IMR-90 (cell line): ENCODE data around the gene CXCR2. TPM values are rescaled to one million over a fixed set of nuclear protein-coding genes. Genes with fewer than 3 reads are reported as not detected.

Experiments used
- ATAC-seq: fragments of 200-7000 bp; cut with Tn5 transposase; 2 replicates; pipeline ENCODE4 v1.9.1; 2020; ENCODE audit warnings: low read depth, mild to moderate bottlenecking, moderate library complexity
- BruUV-seq: library from RNA; stranded (reverse); fragments of 400-500 nt; replicated peaks from 2 replicates; lab custom pipeline; 2021; lab: Mats Ljungman, UMichigan
- CTCF ChIA-PET: fragments of 300-600 bp; formaldehyde crosslinking; extraction: SDS; loops from one replicate; lab custom pipeline; 2021; ENCODE audit warnings: antibody characterized with exemption; lab: Yijun Ruan, JAX
- POLR2A ChIA-PET: fragments of 300-600 bp; sonication (Branson Sonifier 250); formaldehyde crosslinking; loops from one replicate; lab custom pipeline; 2022; ENCODE audit warnings: antibody characterized with exemption; ENCODE audit not compliant: unreplicated experiment; lab: Charles Lee
- DNase-seq: peaks from one replicate; pipeline ENCODE4 v3.0.0; 2013
- H2AFZ ChIP-seq: replicated peaks from 2 replicates; pipeline ENCODE3; 2013; ENCODE audit warnings: low read length, mild to moderate bottlenecking; ENCODE audit not compliant: poor library complexity
- H2AK5ac ChIP-seq: 2 replicates; pipeline ENCODE4 v1.6.1; 2013; ENCODE audit warnings: low read depth, low read length, inconsistent platforms
- H2AK9ac ChIP-seq: replicated peaks from 2 replicates; pipeline ENCODE3; 2013; ENCODE audit warnings: mild to moderate bottlenecking, low read depth, low read length, moderate library complexity; ENCODE audit not compliant: poor library complexity
- H2BK120ac ChIP-seq: 2 replicates; pipeline ENCODE4 v1.6.1; 2013; ENCODE audit warnings: low read depth, low read length, inconsistent platforms
- H2BK15ac ChIP-seq: 3 replicates; pipeline ENCODE4 v1.6.1; 2013; ENCODE audit warnings: low read depth, low read length, inconsistent platforms
- H2BK20ac ChIP-seq: 2 replicates; pipeline ENCODE4 v1.6.1; 2013; ENCODE audit warnings: low read depth, mild to moderate bottlenecking, inconsistent platforms, low read length, moderate library complexity
- H2BK5ac ChIP-seq: 2 replicates; pipeline ENCODE4 v1.6.1; 2013; ENCODE audit warnings: mild to moderate bottlenecking, low read depth, low read length, inconsistent platforms; ENCODE audit not compliant: poor library complexity, severe bottlenecking
- H3K14ac ChIP-seq: replicated peaks from 2 replicates; pipeline ENCODE4 v1.6.1; 2013; ENCODE audit warnings: low read depth, low read length, inconsistent platforms
- H3K18ac ChIP-seq: 2 replicates; pipeline ENCODE4 v1.6.1; 2013; ENCODE audit warnings: low read depth, low read length, control low read depth
- H3K23ac ChIP-seq: 2 replicates; pipeline ENCODE4 v1.6.1; 2013; ENCODE audit warnings: low read depth, low read length, inconsistent platforms
- H3K27ac ChIP-seq: 2 replicates; pipeline ENCODE4 v1.5.1; 2013; ENCODE audit warnings: mild to moderate bottlenecking, control low read depth, low read length; ENCODE audit not compliant: insufficient read depth
- H3K27me3 ChIP-seq: 2 replicates; pipeline ENCODE4 v1.6.1; 2013; ENCODE audit warnings: low read length; ENCODE audit not compliant: control insufficient read depth, insufficient read depth
- H3K36me3 ChIP-seq: 2 replicates; pipeline ENCODE4 v1.6.1; 2013; ENCODE audit warnings: low read length, mixed read lengths; ENCODE audit not compliant: control insufficient read depth, insufficient read depth
- H3K4ac ChIP-seq: 2 replicates; pipeline ENCODE4 v1.6.1; 2013; ENCODE audit warnings: low read depth, low read length, inconsistent platforms
- H3K4me1 ChIP-seq: 2 replicates; pipeline ENCODE4 v1.6.1; 2013; ENCODE audit warnings: low read length, mixed read lengths; ENCODE audit not compliant: control insufficient read depth, insufficient read depth
- H3K4me2 ChIP-seq: 2 replicates; pipeline ENCODE4 v1.6.1; 2013; ENCODE audit warnings: low read depth, mild to moderate bottlenecking, control low read depth, low read length, moderate library complexity
- H3K4me3 ChIP-seq: 2 replicates; pipeline ENCODE4 v1.5.1; 2013; ENCODE audit warnings: low read depth, mild to moderate bottlenecking, control low read depth, low read length, moderate library complexity; ENCODE audit not compliant: insufficient read depth
- H3K56ac ChIP-seq: 2 replicates; pipeline ENCODE4 v1.6.1; 2013; ENCODE audit warnings: low read length, inconsistent platforms; ENCODE audit not compliant: insufficient read depth; ENCODE audit errors: extremely low read depth
- H3K79me1 ChIP-seq, 2 experiments: 2 replicates each; pipeline ENCODE4 v1.6.1; 2013; ENCODE audit warnings: low read length in 2 of 2, inconsistent platforms in 1 of 2, low read depth in 1 of 2
- H3K9ac ChIP-seq: 2 replicates; pipeline ENCODE4 v1.6.1; 2013; ENCODE audit warnings: low read depth, low read length, control low read depth
- H3K9me1 ChIP-seq: 2 replicates; pipeline ENCODE4 v1.6.1; 2013; ENCODE audit warnings: low read length, inconsistent platforms; ENCODE audit not compliant: insufficient read depth
- H3K9me3 ChIP-seq: 2 replicates; pipeline ENCODE4 v1.6.1; 2013; ENCODE audit warnings: low read length; ENCODE audit not compliant: control insufficient read depth, insufficient read depth
- H4K20me1 ChIP-seq: 2 replicates; pipeline ENCODE4 v1.6.1; 2013; ENCODE audit warnings: low read length, inconsistent platforms; ENCODE audit not compliant: insufficient read depth
- H4K5ac ChIP-seq: 2 replicates; pipeline ENCODE4 v1.6.1; 2013; ENCODE audit warnings: mild to moderate bottlenecking, low read depth, low read length, control low read depth
- H4K8ac ChIP-seq, 2 experiments: 2 replicates each; pipeline ENCODE4 v1.6.1; 2013; ENCODE audit warnings: low read depth in 2 of 2, low read length in 2 of 2, control low read depth in 1 of 2, inconsistent platforms in 1 of 2
- H4K91ac ChIP-seq: 2 replicates; pipeline ENCODE4 v1.6.1; 2013; ENCODE audit warnings: low read depth, low read length, inconsistent platforms; ENCODE audit not compliant: insufficient read depth
- BHLHE40 ChIP-seq: fragments of 150-350 bp; IDR thresholded peaks from 2 replicates; pipeline ENCODE4 v1.6.1; 2016; ENCODE audit warnings: mild to moderate bottlenecking, low read depth, low read length
- WGBS, 2 experiments: methylation state at CpG; one replicate each; pipeline versions ENCODE4 v1.1.5 to v1.1.7; 2013; ENCODE audit warnings: missing lambda C conversion rate in 2 of 2; ENCODE audit not compliant: insufficient read length in 1 of 2; ENCODE audit errors: extremely low coverage in 2 of 2; 5-methylcytosine and 5-hydroxymethylcytosine counted together
- dilution Hi-C: fragments of 300-500 bp; cut with HindIII; formaldehyde crosslinking; loops from one replicate; pipeline ENCODE4 v1.14.3; 2018; ENCODE audit warnings: low sequenced_read_pairs; ENCODE audit not compliant: unreplicated experiment
- in situ Hi-C: fragments of 300-500 bp; cut with MboI; formaldehyde crosslinking; loops from 3 replicates; pipeline ENCODE4 v1.14.3; 2019; ENCODE audit warnings: low sequenced_read_pairs, inconsistent platforms, mixed read lengths
- intact Hi-C: fragments of 100-400 bp; cut with micrococcal nuclease; formaldehyde crosslinking; loops from 2 replicates; pipeline ENCODE4 v1.10.0; 2022
- polyA plus RNA-seq, 3 experiments: library from polyadenylated mRNA; depleted of rRNA; stranded (reverse); fragments of >200 nt; gene quantifications; 2 replicates each; pipeline ENCODE4 v1.2.3, GENCODE V29; 2012; ENCODE audit warnings: low replicate concordance in 1 of 3
- total RNA-seq: library from RNA; depleted of rRNA; stranded (reverse); fragments of >200 nt; gene quantifications from 2 replicates; pipeline ENCODE4 v1.2.3, GENCODE V29; 2012
- TF ChIP-seq, protein P1 (sequence below): conservative IDR thresholded peaks from 2 replicates; pipeline ENCODE4 v1.5.1; 2012; ENCODE audit warnings: mild to moderate bottlenecking, low read depth, low read length, improper control_type of control experiment

The CXCR2 gene
- total and polyA plus RNA-seq, 2 of the 4 experiments (the other 2 are of a cell fraction): not detected

DNA sequence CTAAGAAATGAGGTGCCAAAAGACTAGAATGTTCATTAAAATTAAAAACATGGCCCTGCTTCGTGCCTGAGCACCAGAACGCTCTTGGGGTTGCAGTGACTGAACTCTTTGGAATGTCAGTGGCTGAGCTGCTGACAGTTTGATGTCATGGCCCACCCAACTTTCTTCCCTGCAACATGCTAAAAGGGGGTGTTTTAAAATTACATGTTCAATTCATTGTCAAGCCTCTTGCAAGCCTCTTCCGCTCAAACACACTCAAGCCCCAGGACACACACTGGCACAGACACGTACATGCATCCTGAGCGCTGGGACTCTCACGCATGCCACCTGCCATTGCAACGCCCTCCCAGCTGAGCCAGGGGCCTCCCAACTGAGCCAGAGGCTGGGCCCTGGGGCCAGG lies 44.1 kb upstream of the CXCR2 start:
- POLR2A ChIA-PET: interaction anchor here (0.6 kb wide), 1 partner anchor 1882 kb away, joined by 13 read pairs; no protein-coding TSS in a partner anchor
- no peak overlapping the region for H3K27ac ChIP-seq
- TF ChIP-seq, protein P1, sequence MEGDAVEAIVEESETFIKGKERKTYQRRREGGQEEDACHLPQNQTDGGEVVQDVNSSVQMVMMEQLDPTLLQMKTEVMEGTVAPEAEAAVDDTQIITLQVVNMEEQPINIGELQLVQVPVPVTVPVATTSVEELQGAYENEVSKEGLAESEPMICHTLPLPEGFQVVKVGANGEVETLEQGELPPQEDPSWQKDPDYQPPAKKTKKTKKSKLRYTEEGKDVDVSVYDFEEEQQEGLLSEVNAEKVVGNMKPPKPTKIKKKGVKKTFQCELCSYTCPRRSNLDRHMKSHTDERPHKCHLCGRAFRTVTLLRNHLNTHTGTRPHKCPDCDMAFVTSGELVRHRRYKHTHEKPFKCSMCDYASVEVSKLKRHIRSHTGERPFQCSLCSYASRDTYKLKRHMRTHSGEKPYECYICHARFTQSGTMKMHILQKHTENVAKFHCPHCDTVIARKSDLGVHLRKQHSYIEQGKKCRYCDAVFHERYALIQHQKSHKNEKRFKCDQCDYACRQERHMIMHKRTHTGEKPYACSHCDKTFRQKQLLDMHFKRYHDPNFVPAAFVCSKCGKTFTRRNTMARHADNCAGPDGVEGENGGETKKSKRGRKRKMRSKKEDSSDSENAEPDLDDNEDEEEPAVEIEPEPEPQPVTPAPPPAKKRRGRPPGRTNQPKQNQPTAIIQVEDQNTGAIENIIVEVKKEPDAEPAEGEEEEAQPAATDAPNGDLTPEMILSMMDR: no peak
- TF ChIP-seq BHLHE40: no peak
- no peak overlapping the region for H2AFZ ChIP-seq
- H2BK120ac ChIP-seq: no peak overlapping the region
- dilution Hi-C loops: no loop called here
- H4K91ac ChIP-seq: 0 out of 2 replicates have a peak overlapping the region, but pooled peaks have one; percentile 44
- CTCF ChIA-PET: no interaction called here
- no peak overlapping the region for H2BK15ac ChIP-seq
- peaks cover 9% of the 10 kb centered on the region; the same call in 1 of the 2 replicates for H3K9me1 ChIP-seq
- no peak overlapping the region for H3K56ac ChIP-seq
- no peak overlapping the region for H4K5ac ChIP-seq
- H3K36me3 ChIP-seq: no peaks in the 10 kb centered on the region
- no peak overlapping the region for H3K18ac ChIP-seq
- intact Hi-C loops: no loop called here
- in situ Hi-C loops: no loop called here
- no peak overlapping the region for H3K23ac ChIP-seq
- peak overlapping the region; percentile 64; the same call in 1 of the 2 replicates for H3K4ac ChIP-seq
- H3K27me3 ChIP-seq: peaks cover 16% of the 10 kb centered on the region; the same call in 1 of the 2 replicates
- H3K9me3 ChIP-seq: peaks cover 7% of the 10 kb centered on the region
- no peak overlapping the region for H3K9ac ChIP-seq
- H2AK5ac ChIP-seq: no peak overlapping the region
- no peaks in the 10 kb centered on the region for H3K79me1 ChIP-seq
- H2AK9ac ChIP-seq: no peak overlapping the region
- peak overlapping the region; percentile 79; the same call in 1 of the 2 replicates for H3K14ac ChIP-seq
- H3K4me2 ChIP-seq: no peak overlapping the region
- no peak overlapping the region for H2BK20ac ChIP-seq
- no TSS peak for BruUV-seq
- DNase-seq: peak; percentile 65
- H3K4me1 ChIP-seq: peaks cover 3% of the 10 kb centered on the region; the same call in 1 of the 2 replicates
- H3K4me3 ChIP-seq: no peak overlapping the region
- H4K8ac ChIP-seq: no peak overlapping the region; a peak in 1 of 4 replicates
- H4K20me1 ChIP-seq: no peaks in the 10 kb centered on the region
- H2BK5ac ChIP-seq: no peak overlapping the region
- 0% methylated on average over 1 of the region's 7 CpGs; no CpG with 5 or more reads in 1 of the 2 experiments for WGBS, 2 experiments
- peak; percentile 81 for ATAC-seq
